Thoracic aorta (tissue), 2 donors: ENCODE measurements around the gene CHST15. TPM values are rescaled to one million over a fixed set of nuclear protein-coding genes. Genes with fewer than 3 reads are reported as not detected.

Source experiments
- ATAC-seq: fragments of 150-250 bp; one replicate; pipeline ENCODE4 v1.8.0; 2017; ENCODE audit warnings: low read depth; ENCODE audit not compliant: insufficient number of reproducible peaks, low FRiP score
- DNase-seq: peaks from one replicate; pipeline ENCODE4 v3.0.0-alpha.2; 2020; ENCODE audit warnings: low spot score
- H3K27ac ChIP-seq, 2 donors: fragments of 200-600 bp; sonication (generic); 1 replicate in 1 of 2; 2 replicates in 1 of 2; pipeline ENCODE4 v1.5.1; 2016; ENCODE audit warnings: mild to moderate bottlenecking in 2 of 2, moderate library complexity in 2 of 2
- H3K27me3 ChIP-seq: fragments of 200-600 bp; sonication (generic); replicated peaks from 2 replicates; pipeline ENCODE4 v1.6.0; 2016; ENCODE audit warnings: mild to moderate bottlenecking; ENCODE audit not compliant: insufficient read depth
- H3K36me3 ChIP-seq: fragments of 200-600 bp; sonication (generic); one replicate; pipeline ENCODE4 v1.5.1; 2016
- H3K4me1 ChIP-seq, 2 donors: fragments of 200-600 bp; sonication (generic); 1 replicate in 1 of 2; 2 replicates in 1 of 2; pipeline versions ENCODE4 v1.5.1 to v1.6.0; 2016; ENCODE audit warnings: low read depth in 2 of 2, mild to moderate bottlenecking in 1 of 2; ENCODE audit not compliant: control insufficient read depth in 1 of 2
- H3K4me3 ChIP-seq: fragments of 200-600 bp; sonication (generic); 2 replicates; pipeline ENCODE4 v1.5.1; 2016; ENCODE audit warnings: mild to moderate bottlenecking
- H3K9me3 ChIP-seq: fragments of 200-600 bp; sonication (generic); 2 replicates; pipeline ENCODE4 v1.5.1; 2016
- CTCF ChIP-seq: fragments of 200-600 bp; sonication (generic); IDR thresholded peaks from one replicate; pipeline ENCODE4 v1.5.1; 2019; ENCODE audit warnings: antibody characterized with exemption
- total RNA-seq, 2 donors: library from RNA; depleted of rRNA; stranded (reverse); fragments of >200 nt; gene quantifications; one replicate each; pipeline versions ENCODE4 v1.1.0 to v1.2.3, GENCODE V29; 2016

Gene CHST15
- total RNA-seq, 2 donors from 2014 or later = 31.9 to 34.0 TPM

- Histone ChIP-seq H3K4me3 (no peak overlapping the region), H3K9me3 (no peaks in the 10 kb centered on the region), H3K4me1 (no peaks in the 10 kb centered on the region), H3K36me3 (peaks cover 10% of the 10 kb centered on the region), H3K27me3 (no peaks in the 10 kb centered on the region), H3K27ac (no peak overlapping the region)
- ATAC-seq (no peak), DNase-seq (no peak)
- TF ChIP-seq CTCF = no peak
These were observed 81.9 kb downstream of the CHST15 start for GRCh38 chr10:124011464-124011863.

- H3K27ac ChIP-seq = no peak overlapping the region
- ATAC-seq = no peak
- peaks cover 10% of the 10 kb centered on the region for H3K36me3 ChIP-seq
These were observed 82.8 kb downstream of the CHST15 start for GRCh38 chr10:124010563-124011131.

GRCh38 chr10:124010024-124010423 lies 83.4 kb downstream of the CHST15 start:
- ATAC-seq = no peak
- Histone ChIP-seq H3K36me3 (peaks cover 10% of the 10 kb centered on the region), H3K4me3 (no peak overlapping the region), H3K27me3 (no peaks in the 10 kb centered on the region), H3K9me3 (no peaks in the 10 kb centered on the region), H3K4me1 (no peaks in the 10 kb centered on the region), H3K27ac (no peak overlapping the region)
- DNase-seq = no peak
- no peak for TF ChIP-seq CTCF

More at GRCh38 chr10:124010563-124011131, 82.8 kb downstream of the CHST15 start:
- no peaks in the 10 kb centered on the region for H3K9me3 ChIP-seq
- H3K4me1 ChIP-seq = no peaks in the 10 kb centered on the region
- no peak for TF ChIP-seq CTCF
- DNase-seq = no peak
- no peaks in the 10 kb centered on the region for H3K27me3 ChIP-seq
- no peak overlapping the region for H3K4me3 ChIP-seq

- H3K27me3 ChIP-seq = no peaks in the 10 kb centered on the region
- peaks cover 10% of the 10 kb centered on the region for H3K36me3 ChIP-seq
- ATAC-seq (no peak), DNase-seq (no peak)
- H3K4me3 ChIP-seq = no peak overlapping the region
- TF ChIP-seq CTCF = no peak
- no peaks in the 10 kb centered on the region for H3K4me1 ChIP-seq
- H3K27ac ChIP-seq = no peak overlapping the region
- no peaks in the 10 kb centered on the region for H3K9me3 ChIP-seq
These were observed 84.0 kb downstream of the CHST15 start for GRCh38 chr10:124009231-124010015.

- no peak overlapping the region for H3K27ac ChIP-seq
- no peaks in the 10 kb centered on the region for H3K27me3 ChIP-seq
- H3K9me3 ChIP-seq = no peaks in the 10 kb centered on the region
- TF ChIP-seq CTCF = no peak
- H3K4me3 ChIP-seq = no peak overlapping the region
- H3K36me3 ChIP-seq = peaks cover 10% of the 10 kb centered on the region
- no peak for ATAC-seq
- no peak for DNase-seq
- H3K4me1 ChIP-seq = no peaks in the 10 kb centered on the region
These were observed 84.7 kb downstream of the CHST15 start for GRCh38 chr10:124008681-124009080.
